ENCODE measurements around the gene GLIS1.

- TF ChIP-seq RAD21 (conservative IDR thresholded peaks at IDR 0.05) (no peak), EZH2 (IDR thresholded peaks at IDR 0.05; ENCODE audit: borderline replicate concordance, insufficient read depth, low read length, poor library complexity, severe bottlenecking) (no peak)
- TF ChIP-seq, protein P1, sequence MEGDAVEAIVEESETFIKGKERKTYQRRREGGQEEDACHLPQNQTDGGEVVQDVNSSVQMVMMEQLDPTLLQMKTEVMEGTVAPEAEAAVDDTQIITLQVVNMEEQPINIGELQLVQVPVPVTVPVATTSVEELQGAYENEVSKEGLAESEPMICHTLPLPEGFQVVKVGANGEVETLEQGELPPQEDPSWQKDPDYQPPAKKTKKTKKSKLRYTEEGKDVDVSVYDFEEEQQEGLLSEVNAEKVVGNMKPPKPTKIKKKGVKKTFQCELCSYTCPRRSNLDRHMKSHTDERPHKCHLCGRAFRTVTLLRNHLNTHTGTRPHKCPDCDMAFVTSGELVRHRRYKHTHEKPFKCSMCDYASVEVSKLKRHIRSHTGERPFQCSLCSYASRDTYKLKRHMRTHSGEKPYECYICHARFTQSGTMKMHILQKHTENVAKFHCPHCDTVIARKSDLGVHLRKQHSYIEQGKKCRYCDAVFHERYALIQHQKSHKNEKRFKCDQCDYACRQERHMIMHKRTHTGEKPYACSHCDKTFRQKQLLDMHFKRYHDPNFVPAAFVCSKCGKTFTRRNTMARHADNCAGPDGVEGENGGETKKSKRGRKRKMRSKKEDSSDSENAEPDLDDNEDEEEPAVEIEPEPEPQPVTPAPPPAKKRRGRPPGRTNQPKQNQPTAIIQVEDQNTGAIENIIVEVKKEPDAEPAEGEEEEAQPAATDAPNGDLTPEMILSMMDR (IDR thresholded peaks at IDR 0.05; ENCODE audit: poor library complexity, severe bottlenecking), result no peak
Observed at GRCh38 chr1:53703174-53703573, 35.8 kb downstream of the GLIS1 start.

All from neural cell (in vitro differentiated cells).